ENCODE measurements around the gene FURIN. TPM values are rescaled to one million over a fixed set of nuclear protein-coding genes. Genes with fewer than 3 reads are reported as not detected.
"Not testable (repeated sequence)": the region's sequence is repeated elsewhere in the genome, so short reads cannot be mapped to it uniquely, and the experiment has no call there.

The FURIN gene
- total RNA-seq, 4 donors from 2014 or later, result 20.5 to 54.8 (median 30.5) TPM

- TF ChIP-seq CTCF (IDR thresholded peaks at IDR 0.05), result no peak
- no peak for TF ChIP-seq POLR2A (IDR thresholded peaks at IDR 0.05)
- intact Hi-C loops (cut with DNase I; ENCODE audit: low total_unique reads), result no loop called here
Observed at GRCh38 chr15:90907051-90907660, 38.8 kb downstream of the FURIN start.

GRCh38 chr15:90907838-90908507, 39.6 kb downstream of the FURIN start:
- TF ChIP-seq POLR2A (IDR thresholded peaks at IDR 0.05), result no peak
- no peak for TF ChIP-seq CTCF (IDR thresholded peaks at IDR 0.05)
- peaks cover 0 to 5% of the 10 kb centered on the region in 2 donors for H3K4me1 ChIP-seq
- H3K9me3 ChIP-seq, result no peaks in the 10 kb centered on the region
- H3K4me3 ChIP-seq, result no peak overlapping the region
- H3K27me3 ChIP-seq, result no peaks in the 10 kb centered on the region
- no peak for DNase-seq
- no peaks in the 10 kb centered on the region for H3K36me3 ChIP-seq
- intact Hi-C loops (cut with DNase I; ENCODE audit: low total_unique reads), result no loop called here
- H3K27ac ChIP-seq, result no peak overlapping the region

More at GRCh38 chr15:90907051-90907660, 38.8 kb downstream of the FURIN start:
- H3K4me1 ChIP-seq, result peaks cover 0 to 5% of the 10 kb centered on the region in 2 donors
- no peak overlapping the region for H3K4me3 ChIP-seq
- DNase-seq, result no peak
- H3K27ac ChIP-seq, result no peak overlapping the region
- H3K36me3 ChIP-seq, result no peaks in the 10 kb centered on the region
- H3K27me3 ChIP-seq, result no peaks in the 10 kb centered on the region
- no peaks in the 10 kb centered on the region for H3K9me3 ChIP-seq

GRCh38 chr15:90909449-90909848, 41.1 kb downstream of the FURIN start:
- H3K27me3 ChIP-seq; H3K36me3 ChIP-seq; H3K9me3 ChIP-seq; H3K27ac ChIP-seq; DNase-seq; H3K4me3 ChIP-seq; H3K4me1 ChIP-seq; intact Hi-C loops (cut with DNase I; ENCODE audit: low total_unique reads): not testable (repeated sequence)

GRCh38 chr15:90909976-90910375, 41.6 kb downstream of the FURIN start:
- no peaks in the 10 kb centered on the region for H3K36me3 ChIP-seq
- no peak for DNase-seq
- no peaks in the 10 kb centered on the region for H3K27me3 ChIP-seq
- H3K4me1 ChIP-seq, result no peaks in the 10 kb centered on the region
- no peak for TF ChIP-seq POLR2A (IDR thresholded peaks at IDR 0.05)
- TF ChIP-seq CTCF (IDR thresholded peaks at IDR 0.05), result no peak
- H3K4me3 ChIP-seq, result no peak overlapping the region
- intact Hi-C loops (cut with DNase I; ENCODE audit: low total_unique reads), result no loop called here
- no peak overlapping the region for H3K27ac ChIP-seq
- no peaks in the 10 kb centered on the region for H3K9me3 ChIP-seq

GRCh38 chr15:90910441-90911301, 42.3 kb downstream of the FURIN start:
- Histone ChIP-seq H3K36me3 (no peaks in the 10 kb centered on the region), H3K4me3 (no peak overlapping the region), H3K27ac (no peak overlapping the region), H3K4me1 (no peaks in the 10 kb centered on the region), H3K27me3 (no peaks in the 10 kb centered on the region), H3K9me3 (no peaks in the 10 kb centered on the region)
- TF ChIP-seq CTCF (IDR thresholded peaks at IDR 0.05) (no peak), POLR2A (IDR thresholded peaks at IDR 0.05) (no peak)
- intact Hi-C loops (cut with DNase I; ENCODE audit: low total_unique reads), result no loop called here
- no peak for DNase-seq

Measured in uterus (tissue), 4 donors.